Activated CD8-positive, alpha-beta T cell treated with anti-CD3 and anti-CD28 coated beads for 36 hours (primary cell): ENCODE measurements around the gene CYB5RL. TPM values are rescaled to one million over a fixed set of nuclear protein-coding genes. Genes with fewer than 3 reads are reported as not detected.

Source experiments
- ATAC-seq: fragments of 200-7000 bp; cut with Tn5 transposase; one replicate; pipeline ENCODE4 v1.10.0; 2021; ENCODE audit warnings: mild to moderate bottlenecking, moderate library complexity
- CTCF ChIA-PET: fragments of 350-600 bp; sonication (Branson Sonifier 250); formaldehyde crosslinking; loops from one replicate; lab custom pipeline; 2021; ENCODE audit warnings: antibody characterized with exemption; lab: Charles Lee
- POLR2A ChIA-PET: fragments of 350-600 bp; sonication (Branson Sonifier 250); formaldehyde crosslinking; loops from one replicate; lab custom pipeline; 2021; ENCODE audit warnings: antibody characterized with exemption; lab: Charles Lee
- DNase-seq: peaks from one replicate; pipeline ENCODE4 v3.0.0-alpha.2; 2020
- H3K27ac Mint-ChIP-seq: one replicate; pipeline ENCODE4 v1.8.0; 2021; ENCODE audit warnings: mild to moderate bottlenecking, mixed read lengths
- H3K27me3 Mint-ChIP-seq: one replicate; pipeline ENCODE4 v1.8.0; 2021; ENCODE audit warnings: mixed read lengths
- H3K36me3 Mint-ChIP-seq: one replicate; pipeline ENCODE4 v1.8.0; 2021; ENCODE audit warnings: low read depth, mixed read lengths
- H3K4me1 Mint-ChIP-seq: one replicate; pipeline ENCODE4 v1.8.0; 2021; ENCODE audit warnings: low read depth, mixed read lengths
- H3K4me3 Mint-ChIP-seq: one replicate; pipeline ENCODE4 v1.8.0; 2021; ENCODE audit warnings: mild to moderate bottlenecking, moderate library complexity, mixed read lengths
- H3K9me3 Mint-ChIP-seq: one replicate; pipeline ENCODE4 v1.8.0; 2021; ENCODE audit warnings: mixed read lengths
- CTCF ChIP-seq: fragments of 200-600 bp; IDR thresholded peaks from one replicate; pipeline ENCODE4 v1.8.0; 2022; ENCODE audit warnings: antibody characterized with exemption, mild to moderate bottlenecking
- intact Hi-C: fragments of 100-400 bp; cut with micrococcal nuclease; formaldehyde crosslinking; loops from one replicate; pipeline ENCODE4 v1.10.0; 2022
- total RNA-seq, 2 experiments: library from RNA; stranded (reverse); gene quantifications; one replicate each; pipeline ENCODE4 v1.2.3, GENCODE V29; 2021

The CYB5RL gene
- total RNA-seq, 2 experiments from 2014 or later, result 11.4 to 12.6 TPM

- CTCF ChIA-PET, result no interaction called here
- no peaks in the 10 kb centered on the region for H3K27me3 Mint-ChIP-seq
- peaks cover 3% of the 10 kb centered on the region for H3K36me3 Mint-ChIP-seq
- no peak overlapping the region for H3K27ac Mint-ChIP-seq
- DNase-seq, result no peak
- H3K4me1 Mint-ChIP-seq, result no peaks in the 10 kb centered on the region
- H3K4me3 Mint-ChIP-seq, result no peak overlapping the region
- no peaks in the 10 kb centered on the region for H3K9me3 Mint-ChIP-seq
- POLR2A ChIA-PET, result no interaction called here
- no peak for TF ChIP-seq CTCF
- ATAC-seq, result no peak
- intact Hi-C loops, result no loop called here
Observed at GRCh38 chr1:54245501-54245900, 45.7 kb upstream of the CYB5RL start.

- no peaks in the 10 kb centered on the region for H3K27me3 Mint-ChIP-seq
- no peaks in the 10 kb centered on the region for H3K4me1 Mint-ChIP-seq
- POLR2A ChIA-PET, result no interaction called here
- peaks cover 2% of the 10 kb centered on the region for H3K36me3 Mint-ChIP-seq
- ATAC-seq (no peak), DNase-seq (no peak)
- CTCF ChIA-PET, result no interaction called here
- no peak overlapping the region for H3K4me3 Mint-ChIP-seq
- intact Hi-C loops, result no loop called here
- H3K9me3 Mint-ChIP-seq, result no peaks in the 10 kb centered on the region
- no peak overlapping the region for H3K27ac Mint-ChIP-seq
- TF ChIP-seq CTCF, result no peak
Observed at GRCh38 chr1:54244655-54245054, 44.8 kb upstream of the CYB5RL start.

GRCh38 chr1:54243022-54243421 lies 43.2 kb upstream of the CYB5RL start:
- H3K36me3 Mint-ChIP-seq, result peaks cover 5% of the 10 kb centered on the region

GRCh38 chr1:54241364-54241763 lies 41.5 kb upstream of the CYB5RL start:
- Mint-ChIP-seq H3K36me3 (peaks cover 11% of the 10 kb centered on the region), H3K4me1 (no peaks in the 10 kb centered on the region), H3K27me3 (no peaks in the 10 kb centered on the region), H3K4me3 (no peak overlapping the region), H3K27ac (no peak overlapping the region), H3K9me3 (no peaks in the 10 kb centered on the region)
- ChIA-PET POLR2A (interaction anchor here (0.8 kb wide), 1 partner anchor 31 kb away, joined by 3 read pairs; no protein-coding TSS in a partner anchor), CTCF (no interaction called here)
- no peak for ATAC-seq
- DNase-seq, result no peak
- no peak for TF ChIP-seq CTCF
- intact Hi-C loops, result no loop called here

More at GRCh38 chr1:54243022-54243421, 43.2 kb upstream of the CYB5RL start:
- ChIA-PET CTCF (no interaction called here), POLR2A (interaction anchor here (1.0 kb wide), 1 partner anchor 9 kb away, joined by 3 read pairs; no protein-coding TSS in a partner anchor)
- H3K4me1 Mint-ChIP-seq, result no peaks in the 10 kb centered on the region
- DNase-seq (no peak), ATAC-seq (no peak)
- H3K9me3 Mint-ChIP-seq, result no peaks in the 10 kb centered on the region
- intact Hi-C loops, result no loop called here
- no peak overlapping the region for H3K4me3 Mint-ChIP-seq
- no peaks in the 10 kb centered on the region for H3K27me3 Mint-ChIP-seq
- H3K27ac Mint-ChIP-seq, result no peak overlapping the region
- no peak for TF ChIP-seq CTCF

- H3K36me3 Mint-ChIP-seq, result peaks cover 11% of the 10 kb centered on the region
- ChIA-PET POLR2A (no interaction called here), CTCF (no interaction called here)
- H3K27ac Mint-ChIP-seq, result no peak overlapping the region
- no peak for TF ChIP-seq CTCF
- no peaks in the 10 kb centered on the region for H3K4me1 Mint-ChIP-seq
- no peaks in the 10 kb centered on the region for H3K9me3 Mint-ChIP-seq
- no peaks in the 10 kb centered on the region for H3K27me3 Mint-ChIP-seq
- no peak for DNase-seq
- no peak overlapping the region for H3K4me3 Mint-ChIP-seq
- no peak for ATAC-seq
- intact Hi-C loops, result no loop called here
Observed at GRCh38 chr1:54240741-54241335, 41.0 kb upstream of the CYB5RL start.
